HepG2 (cell line): Measurements from ENCODE around the gene SLFN14. TPM values are rescaled to one million over a fixed set of nuclear protein-coding genes. Genes with fewer than 3 reads are reported as not detected.

Experiments used
- ATAC-seq: fragments of 200-7000 bp; cut with Tn5 transposase; 3 replicates; pipeline ENCODE4 v1.9.1; 2020; ENCODE audit warnings: mild to moderate bottlenecking, moderate library complexity
- BruUV-seq: library from RNA; stranded (reverse); fragments of 400-500 nt; replicated peaks from 2 replicates; lab custom pipeline; 2021; lab: Mats Ljungman, UMichigan
- CTCF ChIA-PET: fragments of 300-600 bp; formaldehyde crosslinking; extraction: SDS; loops from one replicate; lab custom pipeline; 2021; ENCODE audit warnings: low total read pairs, inconsistent platforms, low intra/inter-chr PET ratio; lab: Yijun Ruan, JAX
- POLR2A ChIA-PET: fragments of 350-600 bp; sonication (Branson Sonifier 250); formaldehyde crosslinking; loops from one replicate; lab custom pipeline; 2020; ENCODE audit warnings: antibody characterized with exemption, inconsistent platforms; lab: Yijun Ruan, JAX
- DNase-seq: peaks from one replicate; pipeline ENCODE4 v3.0.0-alpha.2; 2015; ENCODE audit warnings: low spot score
- FAIRE-seq: peaks from 3 replicates; lab custom pipeline; 2011; peaks lifted over from hg19 to GRCh38; lab: Jason Lieb, UNC
- H2AFZ ChIP-seq: one replicate; pipeline ENCODE4 v1.6.1; 2011; ENCODE audit warnings: low read length, inconsistent platforms
- H3K27ac ChIP-seq: fragments of 300-600 bp; 3 replicates; pipeline ENCODE4 v1.8.0; 2011; ENCODE audit warnings: mixed run types, mild to moderate bottlenecking, mixed read lengths, low read length, inconsistent platforms; ENCODE audit not compliant: insufficient read depth; ENCODE audit errors: extremely low read length
- H3K27me3 ChIP-seq, 2 experiments: fragments of 200-600 bp in 1 of 2; 2 replicates in 1 of 2; 3 replicates in 1 of 2; pipeline versions ENCODE4 v1.6.0 to v1.8.0; 2011; ENCODE audit warnings: low read length in 2 of 2, mild to moderate bottlenecking in 2 of 2, moderate library complexity in 2 of 2, inconsistent platforms in 1 of 2; ENCODE audit not compliant: insufficient read depth in 2 of 2, control insufficient read depth in 1 of 2
- H3K36me3 ChIP-seq, 2 experiments: fragments of 200-600 bp in 1 of 2; replicated peaks in 1 of 2; 2 replicates in 1 of 2; 3 replicates in 1 of 2; pipeline versions ENCODE4 v1.5.1 to v1.8.0; 2011; ENCODE audit warnings: low read length in 2 of 2, inconsistent platforms in 1 of 2; ENCODE audit not compliant: insufficient read depth in 2 of 2, control insufficient read depth in 1 of 2
- H3K4me1 ChIP-seq: 2 replicates; pipeline ENCODE4 v1.5.1; 2012; ENCODE audit warnings: low read length, inconsistent platforms; ENCODE audit not compliant: insufficient read depth
- H3K4me2 ChIP-seq: 2 replicates; pipeline ENCODE4 v1.6.0; 2011; ENCODE audit warnings: low read depth, low read length, inconsistent platforms
- H3K4me3 ChIP-seq, 3 experiments: fragments of 200-600 bp in 1 of 3; sonication (generic), shearing (Covaris generic) in 1 of 3; replicated peaks in 1 of 3; 2 replicates each; pipeline ENCODE4 v1.5.1; 2011 to 2016; ENCODE audit warnings: low read length in 3 of 3, inconsistent platforms in 2 of 3, low read depth in 2 of 3, mild to moderate bottlenecking in 2 of 3, control low read depth in 1 of 3, mixed read lengths in 1 of 3; ENCODE audit not compliant: insufficient read depth in 1 of 3
- H3K79me2 ChIP-seq: one replicate; pipeline ENCODE4 v1.6.1; 2011; ENCODE audit warnings: low read length, inconsistent platforms; ENCODE audit not compliant: insufficient read depth
- H3K9ac ChIP-seq: 2 replicates; pipeline ENCODE4 v1.6.0; 2011; ENCODE audit warnings: mild to moderate bottlenecking, low read depth, low read length, inconsistent platforms; ENCODE audit not compliant: insufficient read depth
- H3K9me3 ChIP-seq: 2 replicates; pipeline ENCODE4 v1.5.1; 2012; ENCODE audit warnings: mild to moderate bottlenecking, low read length
- H4K20me1 ChIP-seq: 2 replicates; pipeline ENCODE4 v1.6.0; 2011; ENCODE audit warnings: inconsistent platforms, mild to moderate bottlenecking, low read length, moderate library complexity; ENCODE audit not compliant: insufficient read depth
- CBX2 ChIP-seq, 2 experiments: fragments of 200-600 bp in 1 of 2; sonication (generic); formaldehyde crosslinking in 1 of 2; IDR thresholded peaks; 2 replicates each; pipeline versions ENCODE4 v1.7.0 to v1.8.1; 2018 to 2022; ENCODE audit warnings: low read depth in 2 of 2, low read length in 1 of 2, mild to moderate bottlenecking in 1 of 2, missing genetic modification reagents in 1 of 2
- GABPA ChIP-seq, 2 experiments: IDR thresholded peaks; 2 replicates each; pipeline ENCODE4 v1.6.1; 2011 to 2016; ENCODE audit warnings: low read depth in 2 of 2, low read length in 1 of 2, missing biosample characterization in 1 of 2, missing genetic modification characterization in 1 of 2
- NR2C2 ChIP-seq: sonication (generic); formaldehyde crosslinking; IDR thresholded peaks from 2 replicates; pipeline ENCODE4 v1.4.0; 2020; ENCODE audit warnings: missing genetic modification reagents, mild to moderate bottlenecking, moderate library complexity, borderline replicate concordance
- ZNF235 ChIP-seq: sonication (generic); formaldehyde crosslinking; IDR thresholded peaks from 2 replicates; pipeline ENCODE4 v1.8.1; 2023; ENCODE audit warnings: mild to moderate bottlenecking, missing genetic modification reagents, borderline replicate concordance
- ZNF30 ChIP-seq: sonication (generic); formaldehyde crosslinking; IDR thresholded peaks from 2 replicates; pipeline ENCODE4 v1.5.0; 2020; ENCODE audit warnings: mild to moderate bottlenecking, missing genetic modification reagents
- ZSCAN21 ChIP-seq: sonication (generic); formaldehyde crosslinking; IDR thresholded peaks from 2 replicates; pipeline ENCODE4 v1.8.0; 2022; ENCODE audit warnings: mild to moderate bottlenecking, missing genetic modification reagents, moderate library complexity, borderline replicate concordance
- in situ Hi-C: cut with HindIII; loops from 2 replicates; pipeline ENCODE4 v1.10.0; 2017; ENCODE audit warnings: low pct_unique_long_range_greater_than_20kb; ENCODE audit not compliant: extremely low pct_ligation_motif_present
- intact Hi-C: fragments of 100-400 bp; cut with micrococcal nuclease; formaldehyde crosslinking; loops from one replicate; pipeline ENCODE4 v1.10.0; 2022; ENCODE audit not compliant: unreplicated experiment
- polyA plus RNA-seq, 8 experiments: library from polyadenylated mRNA; depleted of rRNA in 3 of 8; stranded (reverse) in 7 of 8; unstranded in 1 of 8; fragments of >200 nt; fragmentation: Illumina TruSeq in 4 of 8; extraction: Trizol in 4 of 8; gene quantifications; 2 replicates each; pipeline versions ENCODE4 v1.2.1 to v1.2.3, GENCODE V29; 2011 to 2016; ENCODE audit warnings: low read depth in 4 of 8, missing spikeins in 1 of 8, mixed read lengths in 1 of 8; ENCODE audit not compliant: insufficient read depth in 1 of 8
- total RNA-seq, 5 experiments: library from RNA; depleted of rRNA; stranded (reverse); fragments of >200 nt; fragmentation: Illumina TruSeq; extraction: Trizol; gene quantifications; 2 replicates each; pipeline ENCODE4 v1.2.3, GENCODE V29; 2016; ENCODE audit warnings: low read depth in 1 of 5
- TF ChIP-seq, protein P1 (sequence below): sonication (generic); IDR thresholded peaks from 2 replicates; pipeline ENCODE4 v1.6.1; 2016; ENCODE audit warnings: low read depth, borderline replicate concordance
- TF ChIP-seq, protein P2 (sequence below), 2 experiments: sonication (generic) in 1 of 2; formaldehyde crosslinking in 1 of 2; IDR thresholded peaks; 2 replicates each; pipeline versions ENCODE4 v1.4.0 to v1.6.1; 2016 to 2020; ENCODE audit warnings: borderline replicate concordance in 1 of 2, low read depth in 1 of 2, mild to moderate bottlenecking in 1 of 2, missing genetic modification reagents in 1 of 2
- TF ChIP-seq, protein P3 (sequence below): sonication (generic); formaldehyde crosslinking; IDR thresholded peaks from 2 replicates; pipeline ENCODE4 v1.5.0; 2020; ENCODE audit warnings: mild to moderate bottlenecking, missing genetic modification reagents, borderline replicate concordance
- TF ChIP-seq, protein P4 (sequence below): IDR thresholded peaks from 2 replicates; pipeline ENCODE4 v1.6.1; 2016

Gene SLFN14
- total and polyA plus RNA-seq, 2 of the 13 experiments (the other 11 are each of a cell fraction or from before 2014, with no cell fraction given), result not detected

DNA sequence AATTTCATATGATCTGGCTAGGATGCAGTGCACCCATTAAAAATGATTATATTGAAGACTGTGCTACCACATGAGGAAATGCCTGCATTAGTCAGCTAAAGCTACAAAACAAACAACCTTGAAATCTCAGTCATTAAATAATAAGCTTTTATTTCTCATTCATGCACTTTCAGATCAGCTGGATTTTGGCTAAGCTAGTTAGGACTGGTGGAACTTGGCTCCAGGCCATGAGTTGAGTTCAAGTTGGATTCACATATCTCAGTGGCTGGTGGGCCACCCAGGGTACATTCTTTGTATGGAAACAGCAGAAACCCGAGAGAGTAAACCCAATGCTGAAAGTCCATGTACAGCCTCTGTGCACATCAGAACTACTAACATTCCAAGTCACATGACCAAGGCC, 16.8 kb downstream of the SLFN14 start (continued):
- TF ChIP-seq, protein P1, sequence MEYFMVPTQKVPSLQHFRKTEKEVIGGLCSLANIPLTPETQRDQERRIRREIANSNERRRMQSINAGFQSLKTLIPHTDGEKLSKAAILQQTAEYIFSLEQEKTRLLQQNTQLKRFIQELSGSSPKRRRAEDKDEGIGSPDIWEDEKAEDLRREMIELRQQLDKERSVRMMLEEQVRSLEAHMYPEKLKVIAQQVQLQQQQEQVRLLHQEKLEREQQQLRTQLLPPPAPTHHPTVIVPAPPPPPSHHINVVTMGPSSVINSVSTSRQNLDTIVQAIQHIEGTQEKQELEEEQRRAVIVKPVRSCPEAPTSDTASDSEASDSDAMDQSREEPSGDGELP, result no peak
- TF ChIP-seq NR2C2 (CRISPR knock-in tag), result no peak
- no peak for TF ChIP-seq ZNF235 (CRISPR knock-in tag)

DNA sequence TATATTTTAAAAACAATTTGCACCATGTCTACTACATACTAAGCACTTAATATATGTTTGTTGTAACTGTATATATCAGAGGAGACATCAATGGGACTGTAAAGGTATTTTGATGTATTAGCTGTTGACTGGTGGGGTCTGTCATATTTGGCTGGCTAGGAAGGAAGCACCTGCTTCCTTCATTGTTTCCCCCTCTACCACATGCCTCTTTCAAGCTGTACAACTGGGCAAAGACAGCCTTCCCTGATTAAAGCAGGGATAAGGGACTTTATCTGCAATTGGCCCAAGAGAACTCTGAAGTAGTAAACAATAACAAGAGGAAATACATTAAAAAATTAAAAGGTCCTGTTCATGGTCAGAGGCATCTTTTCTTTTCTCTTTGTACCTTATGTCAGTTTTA, 17.6 kb downstream of the SLFN14 start:
- Histone ChIP-seq H3K4me2 (no peak overlapping the region), H2AFZ (no peak overlapping the region), H3K36me3 (no peaks in the 10 kb centered on the region), H3K4me1 (no peaks in the 10 kb centered on the region), H3K9ac (no peak overlapping the region), H3K27me3 (no peaks in the 10 kb centered on the region), H3K79me2 (no peaks in the 10 kb centered on the region), H3K4me3 (no peak overlapping the region), H3K27ac (no peak overlapping the region), H4K20me1 (no peaks in the 10 kb centered on the region), H3K9me3 (no peaks in the 10 kb centered on the region)
- FAIRE-seq (no peak), ATAC-seq (no peak), DNase-seq (no peak)
- in situ Hi-C loops (loop anchor here (25.0 kb wide), 1 partner anchor 1131 kb away; no protein-coding TSS in a partner anchor), intact Hi-C loops (no loop called here)
- POLR2A ChIA-PET, result no interaction called here
- BruUV-seq, result no TSS peak
- CTCF ChIA-PET, result no interaction called here
- TF ChIP-seq CBX2 (IDR thresholded peaks at IDR 0.05; ENCODE audit: low read depth, low read length) (no peak), CBX2 (CRISPR knock-in tag; IDR thresholded peaks at IDR 0.05; ENCODE audit: low read depth) (no peak), ZNF30 (CRISPR knock-in tag) (no peak), GABPA (IDR thresholded peaks at IDR 0.05; ENCODE audit: low read depth, low read length) (no peak), GABPA (CRISPR knock-in tag; IDR thresholded peaks at IDR 0.05; ENCODE audit: low read depth) (no peak), ZSCAN21 (CRISPR knock-in tag) (no peak)
- TF ChIP-seq, protein P2, sequence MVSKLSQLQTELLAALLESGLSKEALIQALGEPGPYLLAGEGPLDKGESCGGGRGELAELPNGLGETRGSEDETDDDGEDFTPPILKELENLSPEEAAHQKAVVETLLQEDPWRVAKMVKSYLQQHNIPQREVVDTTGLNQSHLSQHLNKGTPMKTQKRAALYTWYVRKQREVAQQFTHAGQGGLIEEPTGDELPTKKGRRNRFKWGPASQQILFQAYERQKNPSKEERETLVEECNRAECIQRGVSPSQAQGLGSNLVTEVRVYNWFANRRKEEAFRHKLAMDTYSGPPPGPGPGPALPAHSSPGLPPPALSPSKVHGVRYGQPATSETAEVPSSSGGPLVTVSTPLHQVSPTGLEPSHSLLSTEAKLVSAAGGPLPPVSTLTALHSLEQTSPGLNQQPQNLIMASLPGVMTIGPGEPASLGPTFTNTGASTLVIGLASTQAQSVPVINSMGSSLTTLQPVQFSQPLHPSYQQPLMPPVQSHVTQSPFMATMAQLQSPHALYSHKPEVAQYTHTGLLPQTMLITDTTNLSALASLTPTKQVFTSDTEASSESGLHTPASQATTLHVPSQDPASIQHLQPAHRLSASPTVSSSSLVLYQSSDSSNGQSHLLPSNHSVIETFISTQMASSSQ (IDR thresholded peaks at IDR 0.05; ENCODE audit: low read depth), result no peak
- TF ChIP-seq, protein P2 (CRISPR knock-in tag; IDR thresholded peaks at IDR 0.05; ENCODE audit: borderline replicate concordance), result no peak
- TF ChIP-seq, protein P3, sequence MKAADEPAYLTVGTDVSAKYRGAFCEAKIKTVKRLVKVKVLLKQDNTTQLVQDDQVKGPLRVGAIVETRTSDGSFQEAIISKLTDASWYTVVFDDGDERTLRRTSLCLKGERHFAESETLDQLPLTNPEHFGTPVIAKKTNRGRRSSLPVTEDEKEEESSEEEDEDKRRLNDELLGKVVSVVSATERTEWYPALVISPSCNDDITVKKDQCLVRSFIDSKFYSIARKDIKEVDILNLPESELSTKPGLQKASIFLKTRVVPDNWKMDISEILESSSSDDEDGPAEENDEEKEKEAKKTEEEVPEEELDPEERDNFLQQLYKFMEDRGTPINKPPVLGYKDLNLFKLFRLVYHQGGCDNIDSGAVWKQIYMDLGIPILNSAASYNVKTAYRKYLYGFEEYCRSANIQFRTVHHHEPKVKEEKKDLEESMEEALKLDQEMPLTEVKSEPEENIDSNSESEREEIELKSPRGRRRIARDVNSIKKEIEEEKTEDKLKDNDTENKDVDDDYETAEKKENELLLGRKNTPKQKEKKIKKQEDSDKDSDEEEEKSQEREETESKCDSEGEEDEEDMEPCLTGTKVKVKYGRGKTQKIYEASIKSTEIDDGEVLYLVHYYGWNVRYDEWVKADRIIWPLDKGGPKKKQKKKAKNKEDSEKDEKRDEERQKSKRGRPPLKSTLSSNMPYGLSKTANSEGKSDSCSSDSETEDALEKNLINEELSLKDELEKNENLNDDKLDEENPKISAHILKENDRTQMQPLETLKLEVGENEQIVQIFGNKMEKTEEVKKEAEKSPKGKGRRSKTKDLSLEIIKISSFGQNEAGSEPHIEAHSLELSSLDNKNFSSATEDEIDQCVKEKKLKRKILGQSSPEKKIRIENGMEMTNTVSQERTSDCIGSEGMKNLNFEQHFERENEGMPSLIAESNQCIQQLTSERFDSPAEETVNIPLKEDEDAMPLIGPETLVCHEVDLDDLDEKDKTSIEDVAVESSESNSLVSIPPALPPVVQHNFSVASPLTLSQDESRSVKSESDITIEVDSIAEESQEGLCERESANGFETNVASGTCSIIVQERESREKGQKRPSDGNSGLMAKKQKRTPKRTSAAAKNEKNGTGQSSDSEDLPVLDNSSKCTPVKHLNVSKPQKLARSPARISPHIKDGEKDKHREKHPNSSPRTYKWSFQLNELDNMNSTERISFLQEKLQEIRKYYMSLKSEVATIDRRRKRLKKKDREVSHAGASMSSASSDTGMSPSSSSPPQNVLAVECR (CRISPR knock-in tag), result no peak
- TF ChIP-seq, protein P4, sequence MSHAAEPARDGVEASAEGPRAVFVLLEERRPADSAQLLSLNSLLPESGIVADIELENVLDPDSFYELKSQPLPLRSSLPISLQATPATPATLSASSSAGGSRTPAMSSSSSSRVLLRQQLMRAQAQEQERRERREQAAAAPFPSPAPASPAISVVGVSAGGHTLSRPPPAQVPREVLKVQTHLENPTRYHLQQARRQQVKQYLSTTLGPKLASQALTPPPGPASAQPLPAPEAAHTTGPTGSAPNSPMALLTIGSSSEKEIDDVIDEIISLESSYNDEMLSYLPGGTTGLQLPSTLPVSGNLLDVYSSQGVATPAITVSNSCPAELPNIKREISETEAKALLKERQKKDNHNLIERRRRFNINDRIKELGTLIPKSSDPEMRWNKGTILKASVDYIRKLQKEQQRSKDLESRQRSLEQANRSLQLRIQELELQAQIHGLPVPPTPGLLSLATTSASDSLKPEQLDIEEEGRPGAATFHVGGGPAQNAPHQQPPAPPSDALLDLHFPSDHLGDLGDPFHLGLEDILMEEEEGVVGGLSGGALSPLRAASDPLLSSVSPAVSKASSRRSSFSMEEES (CRISPR knock-in tag), result no peak
